KG1 (cell line): Measurements from ENCODE around the gene FAM240B.

Experiments
- DNase-seq: peaks from one replicate; lab custom pipeline; 2025; lab: John Stamatoyannopoulos, UW

The FAM240B gene

GRCh38 chr9:38668791-38669466, 51.0 kb downstream of the FAM240B start:
- no peak for DNase-seq

- no peak for DNase-seq
Measured at GRCh38 chr9:38662763-38663593, 57.0 kb downstream of the FAM240B start.

- DNase-seq: no peak
Measured at GRCh38 chr9:38659538-38659937, 60.4 kb downstream of the FAM240B start.

GRCh38 chr9:38656896-38657295, 63.0 kb downstream of the FAM240B start:
- no peak for DNase-seq

GRCh38 chr9:38652486-38652885, 67.4 kb downstream of the FAM240B start:
- no peak for DNase-seq

- no peak for DNase-seq
Measured at GRCh38 chr9:38652044-38652443, 67.9 kb downstream of the FAM240B start.

GRCh38 chr9:38651400-38652042, 68.4 kb downstream of the FAM240B start:
- no peak for DNase-seq

GRCh38 chr9:38650564-38650963, 69.4 kb downstream of the FAM240B start:
- no peak for DNase-seq

GRCh38 chr9:38649731-38650363, 70.1 kb downstream of the FAM240B start:
- DNase-seq: no peak

- no peak for DNase-seq
Measured at GRCh38 chr9:38644601-38645000, 75.3 kb downstream of the FAM240B start.
